HG02870 (cell line): ENCODE measurements around the gene NCAPD2.
"Not testable (repeated sequence)": the region's sequence is repeated elsewhere in the genome, so short reads cannot be mapped to it uniquely, and the experiment has no call there.

Experiments
- ATAC-seq: cut with Tn5 transposase; IDR thresholded peaks from one replicate; pipeline ENCODE4 v1.9.1; 2021; ENCODE audit warnings: mild to moderate bottlenecking, moderate library complexity; ENCODE audit not compliant: unreplicated experiment

Gene NCAPD2

GRCh38 chr12:6462234-6462995, 31.5 kb upstream of the NCAPD2 start:
- ATAC-seq: no peak

- ATAC-seq: no peak
Measured at GRCh38 chr12:6463216-6463615, 30.7 kb upstream of the NCAPD2 start.

GRCh38 chr12:6463858-6464257, 30.0 kb upstream of the NCAPD2 start:
- ATAC-seq: no peak

GRCh38 chr12:6464531-6464930, 29.4 kb upstream of the NCAPD2 start:
- no peak for ATAC-seq

DNA sequence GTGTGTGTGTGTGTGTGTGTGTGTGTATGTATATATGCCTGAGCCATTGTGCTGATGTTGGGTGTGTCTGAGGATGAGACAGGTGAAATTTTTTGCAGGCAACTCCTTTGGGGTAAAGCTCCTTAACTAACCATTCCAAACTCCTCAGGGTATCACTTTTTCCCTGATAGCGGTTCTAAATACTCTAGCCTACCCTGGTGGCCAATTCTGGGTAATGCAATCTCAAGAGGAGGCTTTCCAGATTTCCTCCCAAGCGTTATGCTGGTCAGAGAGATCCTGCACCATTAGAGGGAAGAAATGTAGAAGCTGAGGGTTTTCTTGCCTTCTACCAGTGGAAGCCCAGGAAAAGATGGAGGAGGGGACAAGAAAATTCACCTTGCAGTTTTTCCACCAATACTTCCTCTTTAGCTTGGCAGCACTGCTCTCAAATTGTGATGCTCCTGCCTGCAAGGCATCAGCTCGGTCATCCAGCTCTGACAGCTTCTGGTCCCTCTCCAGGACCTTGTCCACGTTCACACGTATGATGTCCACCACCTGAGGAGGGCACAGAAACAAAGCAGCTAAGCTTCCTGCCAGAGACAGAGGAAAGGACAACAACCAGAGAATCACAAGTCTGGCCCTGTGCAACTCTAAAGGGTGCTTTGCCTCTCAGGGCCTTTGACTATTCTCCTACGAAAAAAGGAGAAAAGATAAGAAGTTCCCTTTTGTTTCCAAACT, 28.3 kb upstream of the NCAPD2 start:
- ATAC-seq: no peak

DNA sequence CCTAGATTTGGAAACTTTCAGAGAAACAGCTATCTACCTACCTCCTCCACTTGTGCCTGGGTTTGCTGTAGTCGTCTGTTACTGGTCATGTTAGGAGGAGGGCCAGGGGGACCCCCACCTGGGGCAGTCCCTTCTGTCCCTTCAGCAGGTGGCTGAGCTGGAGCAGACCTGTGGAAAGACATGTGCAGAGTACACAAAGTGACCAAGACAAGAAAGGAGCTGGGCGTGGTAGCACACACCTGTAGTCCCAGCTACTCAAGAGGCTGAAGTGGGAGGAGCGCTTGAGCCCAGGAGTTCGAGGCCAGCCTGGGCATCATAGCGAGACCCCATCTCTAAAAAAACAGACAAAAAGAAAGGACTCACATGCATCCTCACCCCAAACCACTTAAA, 27.7 kb upstream of the NCAPD2 start:
- ATAC-seq: no peak

- not testable (repeated sequence) for ATAC-seq
Measured at GRCh38 chr12:6466751-6467150, 27.2 kb upstream of the NCAPD2 start.

DNA sequence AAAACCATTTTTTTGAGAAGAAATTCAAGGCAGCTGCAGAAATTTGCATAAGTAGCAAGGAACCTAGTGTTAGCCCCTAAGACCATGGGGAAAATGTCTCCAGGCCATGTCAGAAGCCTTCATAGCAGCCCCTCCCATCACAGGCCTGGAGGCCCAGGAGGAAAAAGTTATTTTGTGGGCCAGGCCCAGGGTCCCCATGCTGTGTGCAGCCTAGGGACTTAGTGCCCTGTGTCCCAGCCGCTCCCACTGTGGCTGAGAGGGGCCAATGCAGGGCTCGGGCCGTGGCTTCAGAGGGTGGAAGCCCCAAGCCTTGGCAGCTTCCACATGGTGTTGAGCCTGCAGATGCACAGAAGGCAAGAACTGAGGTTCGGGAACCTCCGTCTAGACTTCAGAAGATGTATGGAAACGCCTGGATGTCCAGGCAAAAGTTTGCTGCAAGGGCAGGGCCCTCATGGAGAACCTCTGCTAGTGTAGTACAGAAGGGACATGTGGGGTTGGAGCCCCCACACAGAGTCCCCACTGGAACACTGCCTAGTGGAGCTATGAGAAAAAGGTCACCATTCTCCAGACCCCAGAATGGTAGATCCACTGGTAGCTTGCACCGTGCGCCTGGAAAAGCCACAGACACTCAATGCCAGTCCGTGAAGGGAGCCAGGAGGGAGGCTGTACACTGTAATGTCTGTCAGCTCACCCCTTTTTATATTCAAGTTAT, 26.2 kb upstream of the NCAPD2 start:
- not testable (repeated sequence) for ATAC-seq

GRCh38 chr12:6468283-6468575, 25.7 kb upstream of the NCAPD2 start:
- no peak for ATAC-seq

- no peak for ATAC-seq
Measured at GRCh38 chr12:6469092-6469491, 24.8 kb upstream of the NCAPD2 start.

GRCh38 chr12:6469609-6470374, 24.1 kb upstream of the NCAPD2 start:
- ATAC-seq: no peak

DNA sequence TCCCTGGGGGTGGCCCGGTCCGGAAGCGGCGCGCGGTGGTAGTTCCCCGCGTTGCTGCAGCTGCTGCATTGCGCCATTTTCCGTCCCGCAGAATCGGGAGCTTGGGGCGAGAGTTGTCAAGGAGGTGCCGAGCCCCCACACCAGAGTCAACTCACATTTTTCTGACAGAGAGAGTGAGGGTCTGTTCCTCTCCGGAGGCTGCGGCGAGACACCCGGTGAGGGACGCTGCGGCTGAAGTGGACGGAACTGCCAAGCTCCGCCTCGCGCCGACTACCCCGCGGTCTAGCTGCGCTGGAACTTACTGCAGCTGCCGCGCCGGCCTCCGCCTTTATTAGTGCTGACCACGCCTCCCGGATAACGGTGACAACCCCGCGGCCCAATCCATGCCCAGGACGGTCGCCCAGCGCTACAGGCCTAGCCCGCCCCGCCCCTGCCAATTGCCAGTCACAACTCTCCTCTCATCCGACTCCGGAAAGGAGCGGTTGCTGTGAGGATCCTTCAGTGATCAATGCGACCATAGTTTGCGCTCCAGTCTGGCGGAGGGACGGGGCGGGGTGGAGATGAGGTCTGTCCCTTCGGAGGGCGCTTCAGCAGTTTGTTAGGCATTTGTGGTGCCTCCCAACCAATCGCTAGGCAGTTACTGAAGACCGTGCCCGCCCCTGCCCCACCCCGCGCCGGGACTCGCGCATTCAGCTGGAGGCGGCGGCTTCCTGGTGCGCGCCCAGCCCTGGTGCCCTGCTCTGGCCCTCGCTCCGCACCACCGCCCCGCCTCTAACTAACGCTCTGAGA, 23.3 kb upstream of the NCAPD2 start, which contains the start of gene VAMP1:
Gene VAMP1, minus strand, starts transcription at position 303 of the 789 bp plus-strand sequence. Its CDS starts 146 bp downstream, at position 157.
- peak; percentile 86 for ATAC-seq

DNA sequence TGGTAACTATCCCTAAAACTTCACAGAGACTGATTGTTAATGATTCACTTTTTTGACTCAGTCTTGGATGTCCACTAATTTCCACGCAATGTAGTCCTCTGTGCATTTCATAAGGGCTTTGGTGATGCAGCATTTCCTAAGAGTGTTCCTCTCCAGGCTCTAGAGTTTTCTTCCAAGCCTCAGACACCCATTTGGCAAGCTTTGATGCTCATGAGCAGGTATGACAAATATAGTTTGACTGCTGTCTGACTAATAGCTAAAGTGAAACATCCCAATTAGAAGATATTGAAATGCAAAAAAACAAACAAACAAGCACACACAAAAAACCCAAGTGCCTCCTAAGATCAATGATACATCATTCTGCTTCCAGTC, 21.9 kb upstream of the NCAPD2 start:
- no peak for ATAC-seq

DNA sequence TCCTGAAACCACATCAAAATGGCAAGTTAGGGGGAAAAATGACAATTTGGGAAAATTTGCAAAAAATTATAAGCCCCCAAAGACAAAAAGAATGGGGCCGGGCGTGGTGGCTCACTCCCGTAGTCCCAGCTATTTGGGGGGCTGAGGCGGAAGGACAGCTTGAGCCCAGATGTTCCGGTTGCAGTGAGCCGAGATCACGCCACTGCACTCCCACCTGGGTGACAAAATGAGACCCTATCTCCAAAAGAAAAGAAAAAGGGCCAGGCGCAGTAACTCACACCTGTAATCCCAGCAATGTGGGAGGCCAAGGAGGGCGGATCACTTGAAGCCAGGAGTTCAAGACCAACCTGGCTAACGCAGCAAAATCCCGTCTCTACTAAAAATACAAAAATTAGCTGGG, 21.4 kb upstream of the NCAPD2 start:
- ATAC-seq: no peak

- not testable (repeated sequence) for ATAC-seq
Measured at GRCh38 chr12:6475233-6475975, 18.5 kb upstream of the NCAPD2 start.

DNA sequence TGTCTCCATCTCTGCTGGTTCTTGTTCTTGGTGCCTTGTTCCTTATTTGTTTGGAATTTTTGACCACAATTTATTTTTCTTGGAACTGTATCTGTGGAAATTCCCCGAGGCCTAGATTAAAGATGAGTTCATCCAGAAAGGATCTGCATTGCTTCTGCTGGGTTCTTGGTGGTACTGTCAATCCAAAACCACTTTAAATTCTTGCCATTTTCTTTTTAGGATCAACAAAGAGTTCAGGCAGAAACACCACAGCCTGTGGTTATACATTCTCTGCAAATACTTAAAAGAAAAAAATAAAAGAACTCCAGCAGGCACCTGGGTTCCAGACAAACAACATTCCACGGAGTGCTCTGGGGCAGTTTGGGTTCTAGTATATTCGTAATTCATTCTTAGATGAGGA, 17.4 kb upstream of the NCAPD2 start:
- no peak for ATAC-seq

DNA sequence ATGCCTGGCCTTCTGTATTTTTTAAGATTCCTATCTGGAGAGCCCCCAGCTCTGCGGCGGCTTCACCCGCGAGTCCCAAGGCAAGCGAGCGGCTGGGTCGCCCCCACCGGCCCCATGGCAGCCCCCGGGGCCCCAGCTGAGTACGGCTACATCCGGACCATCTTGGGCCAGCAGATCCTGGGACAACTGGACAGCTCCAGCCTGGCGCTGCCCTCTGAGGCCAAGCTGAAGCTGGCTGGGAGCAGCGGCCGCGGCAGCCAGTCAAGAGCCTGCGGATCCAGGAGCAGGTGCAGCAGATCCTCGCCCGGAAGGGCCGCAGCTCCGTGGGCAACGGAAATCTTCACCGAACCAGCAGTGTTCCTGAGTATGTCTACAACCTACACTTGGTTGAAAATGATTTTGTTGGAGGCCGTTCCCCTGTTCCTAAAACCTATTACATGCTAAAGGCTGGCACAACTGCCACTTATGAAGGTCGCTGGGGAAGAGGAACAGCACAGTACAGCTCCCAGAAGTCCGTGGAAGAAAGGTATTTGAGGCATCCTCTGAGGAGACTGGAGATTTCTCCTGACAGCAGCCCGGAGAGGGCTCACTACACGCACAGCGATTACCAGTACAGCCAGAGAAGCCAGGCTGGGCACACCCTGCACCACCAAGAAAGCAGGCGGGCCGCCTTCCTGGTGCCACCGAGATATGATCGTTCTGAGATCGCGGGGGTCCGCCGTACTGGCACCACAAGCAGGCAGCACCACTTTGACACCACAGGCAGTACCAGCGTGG, 16.1 kb upstream of the NCAPD2 start:
- ATAC-seq: not testable (repeated sequence)

GRCh38 chr12:6478416-6478815, 15.5 kb upstream of the NCAPD2 start:
- no peak for ATAC-seq

DNA sequence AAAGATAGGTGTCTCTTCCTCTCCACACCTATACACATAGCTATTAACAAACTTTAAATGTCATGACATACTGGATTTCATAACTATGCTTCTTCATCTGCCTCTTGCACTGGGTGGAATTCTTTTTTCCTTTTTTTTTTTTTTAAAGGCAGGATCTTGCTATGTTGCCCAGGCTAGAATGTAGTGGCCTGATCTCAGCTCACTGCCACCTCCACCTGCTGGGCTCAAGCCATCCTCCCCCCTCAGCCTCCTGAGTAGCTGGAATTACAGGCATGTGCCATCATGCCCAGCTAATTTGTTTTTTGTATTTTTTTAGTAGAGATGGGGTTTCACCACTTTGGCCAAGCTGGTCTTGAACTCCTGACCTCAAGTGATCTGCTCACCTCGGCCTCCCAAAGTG, 5.7 kb upstream of the NCAPD2 start:
- ATAC-seq: no peak
